Activated CD4-positive, alpha-beta memory T cell treated with anti-CD3 and anti-CD28 coated beads, Interleukin-2, amount 10 ng/mL, durations not matched to agents 7 days and 5 days (primary cell): ENCODE measurements around the gene GAB2. TPM values are rescaled to one million over a fixed set of nuclear protein-coding genes. Genes with fewer than 3 reads are reported as not detected.

ENCODE experiments used
- CTCF ChIA-PET: fragments of 350-600 bp; sonication (Branson Sonifier 250); formaldehyde crosslinking; loops from one replicate; lab custom pipeline; 2021; ENCODE audit warnings: antibody characterized with exemption, inconsistent platforms; lab: Charles Lee
- POLR2A ChIA-PET: fragments of 350-600 bp; sonication (Branson Sonifier 250); formaldehyde crosslinking; loops from one replicate; lab custom pipeline; 2021; ENCODE audit warnings: antibody characterized with exemption; lab: Charles Lee
- DNase-seq: peaks from one replicate; pipeline ENCODE4 v3.0.0-alpha.2; 2020
- H3K27ac Mint-ChIP-seq: one replicate; pipeline ENCODE4 v1.8.0; 2021; ENCODE audit warnings: mild to moderate bottlenecking, mixed read lengths
- H3K27me3 Mint-ChIP-seq: one replicate; pipeline ENCODE4 v1.8.0; 2021; ENCODE audit warnings: mixed read lengths
- H3K36me3 Mint-ChIP-seq: one replicate; pipeline ENCODE4 v1.8.0; 2021; ENCODE audit warnings: low read depth, mixed read lengths
- H3K4me1 Mint-ChIP-seq: one replicate; pipeline ENCODE4 v1.8.0; 2021; ENCODE audit warnings: mixed read lengths
- H3K4me3 Mint-ChIP-seq: one replicate; pipeline ENCODE4 v1.8.0; 2021; ENCODE audit warnings: mild to moderate bottlenecking, mixed read lengths
- H3K9me3 Mint-ChIP-seq: one replicate; pipeline ENCODE4 v1.8.0; 2021; ENCODE audit warnings: mixed read lengths
- total RNA-seq, 2 experiments: library from RNA; stranded (reverse); gene quantifications; one replicate each; pipeline ENCODE4 v1.2.3, GENCODE V29; 2021

GAB2 gene
- total RNA-seq, 2 experiments from 2014 or later, result 51.8 to 55.8 TPM

DNA sequence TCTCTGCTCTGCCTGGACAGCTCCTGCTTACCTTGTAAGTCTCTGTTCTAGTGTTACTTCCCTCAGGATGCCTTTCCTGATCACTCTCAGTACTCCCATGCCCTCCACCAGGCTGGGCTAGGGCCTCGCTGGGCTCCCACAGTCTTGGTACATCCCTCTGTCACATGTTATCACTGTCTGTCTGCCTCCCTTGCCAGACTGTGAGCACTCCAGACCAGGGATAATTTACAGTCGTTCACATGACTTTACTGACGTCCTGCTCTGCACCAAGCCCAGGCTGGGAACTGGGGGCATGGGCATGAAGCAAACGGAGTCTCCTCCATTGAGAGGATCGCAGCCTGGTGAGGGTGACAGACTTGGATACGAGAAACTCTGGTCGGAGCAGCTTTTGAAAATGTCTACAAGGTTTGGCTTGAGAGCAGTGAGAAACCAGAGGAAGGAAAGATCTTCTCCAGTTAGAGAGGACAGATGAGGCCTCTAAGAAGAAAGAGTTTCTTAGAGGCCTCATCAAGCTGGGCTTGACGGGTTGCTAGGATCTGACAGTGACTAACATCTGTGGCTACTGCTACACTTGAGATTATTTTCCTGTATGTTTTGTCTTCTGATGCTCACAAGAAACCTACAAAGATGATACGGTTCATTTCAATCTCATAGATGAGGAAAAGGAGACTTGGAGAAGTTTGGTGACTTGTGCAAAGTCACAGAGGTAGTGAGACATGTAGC, 216.4 kb downstream of the GAB2 start:
- POLR2A ChIA-PET, result interaction anchor here (2.4 to 2.6 kb wide), 2 partner anchors 13 kb away, joined by 9 to 27 read pairs; partner anchors contain the start of genes KCTD21 and USP35
- no peaks in the 10 kb centered on the region for H3K9me3 Mint-ChIP-seq
- peaks cover 34% of the 10 kb centered on the region for H3K4me1 Mint-ChIP-seq
- no peak overlapping the region for H3K4me3 Mint-ChIP-seq
- peak overlapping the region; percentile 36 for H3K27ac Mint-ChIP-seq
- no peaks in the 10 kb centered on the region for H3K27me3 Mint-ChIP-seq
- H3K36me3 Mint-ChIP-seq, result peaks cover 19% of the 10 kb centered on the region
- no peak for DNase-seq
- CTCF ChIA-PET, result no interaction called here

DNA sequence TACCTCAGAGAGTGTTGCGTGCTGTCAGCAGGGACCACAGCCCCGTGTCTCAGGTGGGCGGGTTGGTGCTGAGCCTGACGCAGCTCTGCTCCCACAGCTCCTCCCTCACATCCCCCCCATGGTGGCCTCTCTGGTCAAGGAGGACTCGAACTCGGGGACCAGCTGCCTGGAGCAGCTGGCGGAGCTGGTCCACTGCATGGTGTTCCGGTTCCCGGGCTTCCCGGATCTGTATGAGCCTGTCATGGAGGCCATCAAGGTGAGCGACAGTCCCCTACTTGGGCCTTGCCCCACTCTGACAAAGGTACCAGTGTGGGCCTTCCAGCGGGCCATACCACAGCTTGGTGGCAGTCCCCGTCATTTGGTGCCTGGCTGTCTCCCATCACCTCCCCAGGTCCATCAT, 217.1 kb downstream of the GAB2 start:
- ChIA-PET POLR2A (interaction anchor here (2.4 kb wide), 1 partner anchor 12 kb away, joined by 9 read pairs; the partner anchor contains the start of genes KCTD21 and USP35), CTCF (no interaction called here)
- H3K4me1 Mint-ChIP-seq, result peaks cover 34% of the 10 kb centered on the region
- DNase-seq, result no peak
- peaks cover 21% of the 10 kb centered on the region for H3K36me3 Mint-ChIP-seq
- H3K9me3 Mint-ChIP-seq, result no peaks in the 10 kb centered on the region
- H3K27me3 Mint-ChIP-seq, result no peaks in the 10 kb centered on the region
- H3K4me3 Mint-ChIP-seq, result no peak overlapping the region
- no peak overlapping the region for H3K27ac Mint-ChIP-seq

DNA sequence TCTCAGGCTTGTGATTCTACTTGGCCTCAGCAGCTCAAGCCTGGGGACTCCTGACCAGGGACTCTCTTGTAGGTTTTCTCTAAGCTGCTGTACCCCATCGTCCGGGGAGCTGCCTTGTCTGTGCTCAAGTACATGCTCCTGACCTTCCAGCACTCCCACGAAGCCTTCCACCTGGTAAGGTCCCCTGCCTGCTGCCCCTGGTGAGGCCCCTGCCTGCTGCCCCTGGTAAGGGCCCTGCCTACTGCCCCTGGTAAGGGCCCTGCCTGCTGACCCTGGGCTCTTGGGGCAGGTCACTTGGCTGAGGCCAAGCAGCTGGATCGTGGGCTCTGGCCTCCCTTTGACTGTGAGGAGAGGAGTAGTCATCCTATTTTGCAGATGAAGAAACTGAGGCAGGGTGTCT, 217.6 kb downstream of the GAB2 start:
- Mint-ChIP-seq H3K9me3 (no peaks in the 10 kb centered on the region), H3K36me3 (peaks cover 19% of the 10 kb centered on the region), H3K27ac (no peak overlapping the region), H3K27me3 (no peaks in the 10 kb centered on the region), H3K4me1 (peaks cover 34% of the 10 kb centered on the region), H3K4me3 (no peak overlapping the region)
- ChIA-PET POLR2A (interaction anchor here (2.4 kb wide), 1 partner anchor 12 kb away, joined by 9 read pairs; the partner anchor contains the start of genes KCTD21 and USP35), CTCF (no interaction called here)
- no peak for DNase-seq

DNA sequence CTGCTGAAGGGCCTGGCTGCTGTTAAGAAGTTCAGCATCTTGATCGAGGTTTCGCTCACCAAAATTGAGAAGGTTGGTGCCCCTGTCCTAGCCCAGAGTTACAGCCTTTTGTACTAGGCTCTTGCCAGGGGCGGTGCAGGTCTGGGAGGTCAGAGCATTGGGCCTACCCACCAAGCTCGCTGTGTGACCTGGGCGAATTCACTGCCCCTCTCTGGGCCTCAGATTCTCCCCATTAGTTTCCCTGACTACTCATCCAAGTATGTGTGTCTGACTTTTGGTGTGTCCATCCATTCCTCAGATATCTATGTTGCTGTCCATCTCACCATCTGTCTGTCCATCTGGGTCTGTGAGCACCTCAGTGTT, 218.0 kb downstream of the GAB2 start:
- no peaks in the 10 kb centered on the region for H3K9me3 Mint-ChIP-seq
- no peak for DNase-seq
- peaks cover 15% of the 10 kb centered on the region for H3K36me3 Mint-ChIP-seq
- peaks cover 34% of the 10 kb centered on the region for H3K4me1 Mint-ChIP-seq
- POLR2A ChIA-PET, result interaction anchor here (2.4 kb wide), 1 partner anchor 11 kb away, joined by 9 read pairs; the partner anchor contains the start of genes KCTD21 and USP35
- H3K27ac Mint-ChIP-seq, result no peak overlapping the region
- no peaks in the 10 kb centered on the region for H3K27me3 Mint-ChIP-seq
- no peak overlapping the region for H3K4me3 Mint-ChIP-seq
- CTCF ChIA-PET, result no interaction called here

DNA sequence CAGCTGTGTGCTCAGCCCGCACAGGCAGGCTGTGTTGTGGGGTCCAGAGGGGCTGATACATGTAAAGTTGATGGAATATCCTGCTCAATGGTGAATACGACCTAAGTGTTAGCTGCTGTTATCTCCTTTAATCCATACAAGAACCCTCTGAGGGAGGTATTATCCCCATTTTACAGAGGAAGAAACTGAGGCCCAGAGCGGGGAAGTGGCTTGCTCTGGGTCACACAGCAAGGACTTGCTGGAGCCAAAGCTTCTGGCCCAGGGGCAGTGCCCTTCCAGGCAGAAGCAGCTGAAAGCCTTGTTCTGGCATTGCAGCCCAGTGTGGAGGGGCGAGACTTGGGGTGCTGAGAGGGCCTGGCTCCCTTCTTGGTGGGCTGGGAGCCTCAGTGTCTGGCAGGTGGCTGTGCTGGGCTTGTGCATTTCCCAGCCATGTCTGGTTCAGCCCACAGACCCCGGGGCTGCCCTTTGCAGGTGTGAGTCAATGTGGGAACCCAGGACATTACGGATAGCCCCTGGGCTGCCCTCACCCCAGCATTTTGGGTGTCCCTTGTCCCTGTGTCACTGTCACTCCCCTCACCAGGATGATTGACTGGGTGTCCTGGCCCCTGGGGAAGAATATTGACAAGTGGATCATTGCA, 218.5 kb downstream of the GAB2 start:
- Mint-ChIP-seq H3K4me3 (no peak overlapping the region), H3K27ac (no peak overlapping the region), H3K36me3 (peaks cover 16% of the 10 kb centered on the region), H3K27me3 (no peaks in the 10 kb centered on the region), H3K9me3 (no peaks in the 10 kb centered on the region), H3K4me1 (peaks cover 34% of the 10 kb centered on the region)
- DNase-seq, result no peak
- POLR2A ChIA-PET, result interaction anchor here (2.4 kb wide), 1 partner anchor 11 kb away, joined by 9 read pairs; the partner anchor contains the start of genes KCTD21 and USP35
- CTCF ChIA-PET, result no interaction called here

DNA sequence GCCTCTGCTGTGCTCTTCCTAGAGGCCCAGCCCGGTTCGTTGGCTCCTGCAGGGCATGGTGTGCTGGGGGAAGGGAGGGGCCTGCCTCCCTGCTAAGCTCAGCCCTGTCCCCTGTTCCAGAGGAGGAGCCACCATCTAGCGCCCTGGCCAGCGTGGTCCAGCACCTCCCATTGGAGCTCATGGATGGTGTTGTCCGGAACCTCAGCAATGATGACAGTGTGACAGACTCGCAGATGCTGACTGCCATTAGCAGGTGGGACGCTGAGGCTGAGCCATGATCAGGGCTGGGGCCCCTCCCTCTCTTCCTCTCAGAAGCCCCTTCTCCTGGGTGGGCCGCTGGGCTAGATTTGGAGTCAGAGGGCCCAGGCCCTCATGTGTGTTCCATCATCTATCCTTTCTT, 219.8 kb downstream of the GAB2 start:
- Mint-ChIP-seq H3K27ac (no peak overlapping the region), H3K36me3 (peaks cover 22% of the 10 kb centered on the region), H3K9me3 (no peaks in the 10 kb centered on the region), H3K4me3 (no peak overlapping the region), H3K27me3 (no peaks in the 10 kb centered on the region), H3K4me1 (peaks cover 34% of the 10 kb centered on the region)
- POLR2A ChIA-PET, result no interaction called here
- CTCF ChIA-PET, result no interaction called here
- no peak for DNase-seq

DNA sequence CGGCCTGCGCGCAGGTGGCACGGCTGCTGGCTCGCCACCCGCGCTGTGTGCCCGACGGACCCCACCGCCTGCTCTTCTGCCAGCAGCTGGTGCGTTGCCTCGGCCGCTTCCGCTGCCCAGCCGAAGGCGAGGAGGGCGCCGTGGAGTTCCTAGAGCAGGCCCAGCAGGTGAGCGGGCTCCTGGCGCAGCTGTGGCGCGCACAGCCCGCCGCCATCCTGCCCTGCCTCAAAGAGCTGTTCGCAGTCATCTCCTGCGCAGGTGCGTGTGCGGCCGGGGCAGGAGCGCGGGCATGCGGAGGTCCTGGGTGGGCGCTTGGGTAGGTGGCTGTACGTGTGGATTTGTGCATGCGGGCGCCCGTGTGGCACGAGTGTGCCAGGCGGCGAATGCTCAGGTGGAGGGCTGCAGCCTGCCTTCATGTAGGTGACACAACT, 220.9 kb downstream of the GAB2 start:
- H3K36me3 Mint-ChIP-seq, result peaks cover 19% of the 10 kb centered on the region
- H3K27me3 Mint-ChIP-seq, result no peaks in the 10 kb centered on the region
- H3K4me3 Mint-ChIP-seq, result no peak overlapping the region
- H3K27ac Mint-ChIP-seq, result no peak overlapping the region
- H3K9me3 Mint-ChIP-seq, result no peaks in the 10 kb centered on the region
- ChIA-PET CTCF (no interaction called here), POLR2A (no interaction called here)
- no peak for DNase-seq
- peaks cover 29% of the 10 kb centered on the region for H3K4me1 Mint-ChIP-seq

DNA sequence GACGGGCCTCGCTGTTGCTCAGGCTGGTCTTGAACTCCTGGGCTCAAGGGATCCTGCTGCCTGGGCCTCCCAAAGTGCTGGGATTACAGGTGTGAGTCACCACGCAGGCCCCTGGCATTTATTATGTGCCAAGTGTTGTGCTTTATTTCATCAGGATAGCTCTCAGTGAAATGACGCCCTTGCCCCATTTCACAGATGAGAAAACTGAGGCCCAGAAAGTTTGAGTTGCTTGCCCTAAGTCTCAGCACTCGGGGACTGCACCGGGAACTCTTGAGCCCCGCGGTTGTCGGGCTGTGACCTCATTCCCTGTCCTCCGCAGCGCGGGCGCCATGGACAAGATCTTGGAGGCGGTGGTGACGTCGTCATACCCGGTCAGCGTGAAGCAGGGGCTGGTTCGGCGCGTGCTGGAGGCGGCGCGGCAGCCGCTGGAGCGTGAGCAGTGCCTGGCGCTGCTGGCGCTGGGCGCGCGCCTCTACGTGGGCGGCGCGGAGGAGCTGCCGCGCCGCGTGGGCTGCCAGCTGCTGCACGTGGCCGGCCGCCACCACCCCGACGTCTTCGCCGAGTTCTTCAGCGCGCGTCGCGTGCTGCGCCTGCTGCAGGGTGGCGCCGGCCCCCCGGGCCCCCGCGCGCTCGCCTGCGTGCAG, 221.6 kb downstream of the GAB2 start:
- H3K4me3 Mint-ChIP-seq, result no peak overlapping the region
- no peak overlapping the region for H3K27ac Mint-ChIP-seq
- ChIA-PET POLR2A (no interaction called here), CTCF (no interaction called here)
- no peaks in the 10 kb centered on the region for H3K9me3 Mint-ChIP-seq
- peaks cover 28% of the 10 kb centered on the region for H3K4me1 Mint-ChIP-seq
- H3K36me3 Mint-ChIP-seq, result peaks cover 14% of the 10 kb centered on the region
- H3K27me3 Mint-ChIP-seq, result no peaks in the 10 kb centered on the region
- no peak for DNase-seq

DNA sequence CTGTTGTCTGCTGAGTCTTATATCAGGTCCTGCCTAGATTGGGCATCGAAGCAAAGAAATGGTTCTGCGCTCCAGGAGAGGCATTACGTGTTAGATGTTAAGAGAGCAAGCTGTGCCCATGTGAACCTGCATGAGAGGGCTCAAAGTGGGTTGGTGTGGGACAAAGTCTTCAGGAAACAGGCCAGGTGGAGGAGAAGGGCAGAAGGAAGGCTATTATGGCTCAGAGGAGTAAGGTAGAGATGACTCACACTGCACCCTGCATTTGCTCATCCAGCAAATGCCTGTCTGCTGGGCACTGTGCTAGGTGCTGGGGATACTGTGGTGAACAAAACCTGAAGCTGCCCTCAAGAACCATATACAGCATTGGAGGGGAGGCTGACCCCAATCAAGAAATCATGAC, 223.1 kb downstream of the GAB2 start:
- Mint-ChIP-seq H3K27me3 (no peaks in the 10 kb centered on the region), H3K27ac (no peak overlapping the region), H3K4me1 (peaks cover 41% of the 10 kb centered on the region), H3K36me3 (peaks cover 12% of the 10 kb centered on the region), H3K9me3 (no peaks in the 10 kb centered on the region), H3K4me3 (no peak overlapping the region)
- DNase-seq, result no peak
- ChIA-PET POLR2A (interaction anchor here (3.5 kb wide), 1 partner anchor 8 kb away, joined by 15 read pairs; no protein-coding TSS in a partner anchor), CTCF (no interaction called here)

DNA sequence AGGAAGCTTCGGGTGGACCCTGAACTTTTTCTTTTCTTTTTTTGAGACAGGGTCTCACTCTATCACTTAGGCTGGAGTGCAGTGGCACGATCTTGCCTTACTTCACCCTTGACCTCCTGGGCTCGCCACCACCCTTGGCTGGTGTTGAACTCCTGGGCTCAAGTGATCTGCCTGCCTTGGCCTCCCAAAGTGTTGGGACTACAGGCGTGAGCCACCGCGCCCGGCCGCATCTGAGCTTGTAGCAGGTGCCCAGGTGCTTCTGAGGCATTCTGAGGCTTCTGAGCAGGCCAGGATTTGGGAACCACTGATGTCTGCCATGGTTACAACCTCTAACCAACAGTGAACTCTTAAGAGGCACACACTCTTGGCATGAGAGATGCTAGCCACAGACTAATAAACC, 223.8 kb downstream of the GAB2 start:
- peaks cover 42% of the 10 kb centered on the region for H3K4me1 Mint-ChIP-seq
- no peaks in the 10 kb centered on the region for H3K27me3 Mint-ChIP-seq
- H3K27ac Mint-ChIP-seq, result no peak overlapping the region
- peaks cover 12% of the 10 kb centered on the region for H3K36me3 Mint-ChIP-seq
- no peaks in the 10 kb centered on the region for H3K9me3 Mint-ChIP-seq
- POLR2A ChIA-PET, result interaction anchor here (3.5 kb wide), 1 partner anchor 9 kb away, joined by 15 read pairs; no protein-coding TSS in a partner anchor
- no peak overlapping the region for H3K4me3 Mint-ChIP-seq
- CTCF ChIA-PET, result interaction anchor here (1.1 to 1.5 kb wide), 2 partner anchors 30 to 225 kb away, joined by 5 to 7 read pairs; no protein-coding TSS in a partner anchor
- no peak for DNase-seq

DNA sequence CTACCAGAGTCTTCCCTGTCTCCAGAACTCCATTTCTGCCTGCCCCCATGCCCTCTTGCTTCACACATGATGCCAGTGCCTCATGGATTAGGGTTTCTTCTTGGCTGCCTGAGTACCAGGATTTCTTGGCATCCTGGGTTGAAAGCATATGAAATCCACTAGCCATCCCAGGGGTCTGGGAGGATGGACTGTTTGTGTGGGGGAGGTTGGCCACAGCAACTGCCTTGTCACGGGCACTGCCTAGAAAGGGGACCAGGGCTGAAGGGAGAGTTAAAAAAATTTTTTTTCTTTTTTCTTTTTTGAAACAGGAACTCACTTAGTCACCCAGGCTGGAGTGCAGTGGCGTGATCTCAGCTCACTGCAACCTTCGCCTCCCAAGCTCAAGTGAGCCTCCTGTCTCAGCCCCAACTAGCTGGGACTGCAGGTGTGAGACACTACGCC, 224.7 kb downstream of the GAB2 start:
- Mint-ChIP-seq H3K4me3 (no peak overlapping the region), H3K36me3 (peaks cover 12% of the 10 kb centered on the region), H3K4me1 (peaks cover 42% of the 10 kb centered on the region), H3K9me3 (no peaks in the 10 kb centered on the region), H3K27me3 (no peaks in the 10 kb centered on the region), H3K27ac (no peak overlapping the region)
- no peak for DNase-seq
- CTCF ChIA-PET, result interaction anchor here (1.1 to 1.5 kb wide), 2 partner anchors 31 to 226 kb away, joined by 5 to 7 read pairs; no protein-coding TSS in a partner anchor
- POLR2A ChIA-PET, result interaction anchor here (3.5 kb wide), 1 partner anchor 10 kb away, joined by 15 read pairs; no protein-coding TSS in a partner anchor

DNA sequence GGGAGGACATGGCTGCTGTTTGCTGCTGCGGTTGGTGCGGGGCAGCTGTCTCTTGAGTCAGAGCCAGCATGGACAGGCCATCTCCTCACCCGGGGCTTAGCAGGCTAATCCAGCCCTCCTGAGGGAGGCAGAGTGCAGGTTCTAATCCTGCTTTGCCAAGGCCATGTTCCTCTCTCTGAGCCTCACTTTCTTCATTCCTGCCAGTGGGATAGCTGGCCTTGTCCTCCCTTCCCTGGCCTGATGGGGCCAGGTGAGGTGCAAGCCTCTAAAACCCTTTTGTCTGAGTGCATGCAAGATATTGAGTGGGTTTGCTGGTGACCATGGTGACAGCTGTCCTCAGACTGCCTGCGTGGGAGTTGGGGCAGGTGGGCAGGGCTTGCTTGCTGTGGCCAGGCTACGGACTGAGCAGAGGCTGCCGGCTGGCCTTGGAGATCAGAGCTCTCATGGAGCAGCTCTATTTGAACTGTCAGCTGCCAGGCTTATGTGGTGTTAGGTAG, 225.3 kb downstream of the GAB2 start:
- ChIA-PET POLR2A (interaction anchor here (3.5 kb wide), 1 partner anchor 10 kb away, joined by 15 read pairs; no protein-coding TSS in a partner anchor), CTCF (no interaction called here)
- Mint-ChIP-seq H3K27ac (no peak overlapping the region), H3K4me3 (no peak overlapping the region), H3K9me3 (no peaks in the 10 kb centered on the region), H3K36me3 (peaks cover 12% of the 10 kb centered on the region), H3K4me1 (peaks cover 47% of the 10 kb centered on the region), H3K27me3 (no peaks in the 10 kb centered on the region)
- DNase-seq, result no peak
